Neural cell (in vitro differentiated cells): ENCODE data around the gene SETD5. TPM values are rescaled to one million over a fixed set of nuclear protein-coding genes. Genes with fewer than 3 reads are reported as not detected.

Source experiments
- H2AFZ ChIP-seq: fragments of 200-600, 300-800 bp; sonication (generic), shearing (Covaris generic); 2 replicates; pipeline ENCODE4 v1.6.0; 2014; ENCODE audit warnings: low read depth, mild to moderate bottlenecking, antibody characterized with exemption, low read length, moderate library complexity
- H3F3A ChIP-seq: fragments of 200-600 bp; shearing (Covaris generic); 2 replicates; pipeline ENCODE4 v1.6.1; 2016; ENCODE audit warnings: mild to moderate bottlenecking, moderate library complexity, mixed read lengths, antibody characterized with exemption, low read length; ENCODE audit not compliant: insufficient read depth, poor library complexity, severe bottlenecking
- H3K27ac ChIP-seq: fragments of 200-600, 300-800 bp; sonication (generic), shearing (Covaris generic); 2 replicates; pipeline ENCODE4 v1.5.1; 2014; ENCODE audit warnings: mild to moderate bottlenecking, low read length, moderate library complexity
- H3K27me3 ChIP-seq: fragments of 300-800, 200-600 bp; sonication (generic), shearing (Covaris generic); 2 replicates; pipeline ENCODE4 v1.6.0; 2014; ENCODE audit warnings: mild to moderate bottlenecking, low read depth, low read length, moderate library complexity; ENCODE audit not compliant: insufficient read depth
- H3K36me3 ChIP-seq: fragments of 300-800, 200-600 bp; sonication (generic), shearing (Covaris generic); 2 replicates; pipeline ENCODE4 v1.5.1; 2014; ENCODE audit warnings: mild to moderate bottlenecking, antibody characterized with exemption, low read length, moderate library complexity; ENCODE audit not compliant: insufficient read depth
- H3K4me2 ChIP-seq: fragments of 300-800, 200-600 bp; sonication (generic), shearing (Covaris generic); 2 replicates; pipeline ENCODE4 v1.6.0; 2014; ENCODE audit warnings: mild to moderate bottlenecking, low read length
- H3K4me3 ChIP-seq: fragments of 300-800, 200-600 bp; sonication (generic), shearing (Covaris generic); 2 replicates; pipeline ENCODE4 v1.5.1; 2014; ENCODE audit warnings: mild to moderate bottlenecking, low read length, moderate library complexity
- H3K79me2 ChIP-seq: fragments of 200-600 bp; shearing (Covaris generic); replicated peaks from 2 replicates; pipeline ENCODE4 v1.6.0; 2014; ENCODE audit warnings: mild to moderate bottlenecking, low read length, moderate library complexity; ENCODE audit not compliant: insufficient read depth
- H3K9ac ChIP-seq: fragments of 300-800, 200-600 bp; sonication (generic), shearing (Covaris generic); 2 replicates; pipeline ENCODE4 v1.6.1; 2016; ENCODE audit warnings: mild to moderate bottlenecking, low read length, mixed read lengths
- H3K9me2 ChIP-seq: fragments of 200-600 bp; shearing (Covaris generic); 2 replicates; pipeline ENCODE4 v1.6.1; 2016; ENCODE audit warnings: mild to moderate bottlenecking, low read length, mixed read lengths; ENCODE audit not compliant: insufficient read depth
- H3K9me3 ChIP-seq: fragments of 200-600, 300-800 bp; sonication (generic), shearing (Covaris generic); 2 replicates; pipeline ENCODE4 v1.6.1; 2016; ENCODE audit warnings: mild to moderate bottlenecking, mixed run types, low read length, moderate library complexity, mixed read lengths
- H4K20me1 ChIP-seq: fragments of 200-600 bp; shearing (Covaris generic); 2 replicates; pipeline ENCODE4 v1.6.1; 2016; ENCODE audit warnings: mild to moderate bottlenecking, mixed run types; ENCODE audit not compliant: insufficient read depth
- CTCF ChIP-seq: fragments of 450-650 bp; IDR thresholded peaks from 2 replicates; pipeline ENCODE4 v1.5.1; 2014; ENCODE audit warnings: antibody characterized with exemption, mild to moderate bottlenecking, moderate library complexity; ENCODE audit not compliant: poor library complexity, severe bottlenecking
- EP300 ChIP-seq: fragments of 450-650 bp; conservative IDR thresholded peaks from 2 replicates; pipeline ENCODE4 v1.6.1; 2014; ENCODE audit warnings: antibody characterized with exemption, mild to moderate bottlenecking, moderate library complexity; ENCODE audit not compliant: poor library complexity, severe bottlenecking
- EZH2 ChIP-seq: fragments of 200-600, 300-800 bp; shearing (Covaris generic), sonication (generic); IDR thresholded peaks from 2 replicates; pipeline ENCODE4 v1.6.1; 2014; ENCODE audit warnings: antibody characterized with exemption, low read length, borderline replicate concordance, mild to moderate bottlenecking; ENCODE audit not compliant: insufficient read depth, poor library complexity, severe bottlenecking
- MXI1 ChIP-seq: fragments of 450-650 bp; conservative IDR thresholded peaks from 2 replicates; pipeline ENCODE4 v1.6.1; 2014; ENCODE audit warnings: antibody characterized with exemption, mild to moderate bottlenecking; ENCODE audit not compliant: poor library complexity, severe bottlenecking
- POLR2AphosphoS5 ChIP-seq: IDR thresholded peaks from 2 replicates; pipeline ENCODE4 v1.6.1; 2012
- RAD21 ChIP-seq: fragments of 450-650 bp; conservative IDR thresholded peaks from 2 replicates; pipeline ENCODE4 v1.6.1; 2014; ENCODE audit warnings: antibody characterized with exemption, mild to moderate bottlenecking, moderate library complexity
- REST ChIP-seq: IDR thresholded peaks from 2 replicates; pipeline ENCODE4 v1.6.1; 2012; ENCODE audit warnings: borderline replicate concordance
- SMC3 ChIP-seq: fragments of 450-650 bp; conservative IDR thresholded peaks from 2 replicates; pipeline ENCODE4 v1.6.1; 2014; ENCODE audit warnings: antibody characterized with exemption, mild to moderate bottlenecking, moderate library complexity; ENCODE audit not compliant: poor library complexity
- TAF1 ChIP-seq: IDR thresholded peaks from 2 replicates; pipeline ENCODE4 v1.6.1; 2012; ENCODE audit warnings: low read depth
- polyA plus RNA-seq: library from polyadenylated mRNA; depleted of rRNA; stranded (reverse); fragments of >200 nt; gene quantifications from 2 replicates; pipeline ENCODE4 v1.2.3, GENCODE V29; 2014

SETD5 gene
- polyA plus RNA-seq, 1 donor from 2014 or later, result 38.0 TPM

DNA sequence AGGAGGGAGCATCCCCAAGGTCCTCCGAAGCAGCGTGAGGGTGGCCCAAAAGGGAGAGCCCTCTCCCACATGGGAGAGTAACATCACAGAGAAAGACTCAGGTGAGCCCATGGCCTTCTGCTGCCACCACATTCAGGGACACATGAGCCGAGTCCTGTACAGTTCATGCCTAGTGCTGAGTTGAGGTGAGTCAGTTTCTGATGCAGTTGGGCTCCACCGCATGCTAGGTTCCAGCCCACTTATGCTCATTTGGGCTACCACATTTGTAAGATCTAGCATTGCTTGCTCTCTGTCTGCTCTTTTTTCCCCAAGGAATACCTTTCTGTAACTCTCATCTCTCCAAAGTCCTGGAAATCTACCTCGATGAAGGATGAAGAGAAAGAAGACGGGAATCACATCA, 77.1 kb downstream of the SETD5 start:
- Histone ChIP-seq H3K9me2 (no peaks in the 10 kb centered on the region), H3K27me3 (no peaks in the 10 kb centered on the region), H3K36me3 (peaks cover 19% of the 10 kb centered on the region), H2AFZ (no peak overlapping the region), H3K4me3 (no peak overlapping the region), H3K4me2 (no peak overlapping the region), H4K20me1 (no peaks in the 10 kb centered on the region), H3K9ac (no peak overlapping the region), H3K9me3 (no peaks in the 10 kb centered on the region), H3K79me2 (no peaks in the 10 kb centered on the region), H3F3A (no peaks in the 10 kb centered on the region), H3K27ac (no peak overlapping the region)
- TF ChIP-seq EP300 (no peak), REST (no peak), TAF1 (no peak), EZH2 (no peak)

GRCh38 chr3:9476935-9477334, 79.5 kb downstream of the SETD5 start:
- Histone ChIP-seq H3K9me2 (no peaks in the 10 kb centered on the region), H3K9ac (no peak overlapping the region), H2AFZ (no peak overlapping the region), H3K79me2 (no peaks in the 10 kb centered on the region), H3K27me3 (no peaks in the 10 kb centered on the region), H4K20me1 (no peaks in the 10 kb centered on the region), H3K36me3 (peaks cover 11% of the 10 kb centered on the region), H3K27ac (no peak overlapping the region), H3F3A (no peaks in the 10 kb centered on the region), H3K4me2 (no peak overlapping the region), H3K9me3 (no peaks in the 10 kb centered on the region), H3K4me3 (no peak overlapping the region)
- no peak for TF ChIP-seq EZH2
- TF ChIP-seq EP300, result no peak
- no peak for TF ChIP-seq TAF1

DNA sequence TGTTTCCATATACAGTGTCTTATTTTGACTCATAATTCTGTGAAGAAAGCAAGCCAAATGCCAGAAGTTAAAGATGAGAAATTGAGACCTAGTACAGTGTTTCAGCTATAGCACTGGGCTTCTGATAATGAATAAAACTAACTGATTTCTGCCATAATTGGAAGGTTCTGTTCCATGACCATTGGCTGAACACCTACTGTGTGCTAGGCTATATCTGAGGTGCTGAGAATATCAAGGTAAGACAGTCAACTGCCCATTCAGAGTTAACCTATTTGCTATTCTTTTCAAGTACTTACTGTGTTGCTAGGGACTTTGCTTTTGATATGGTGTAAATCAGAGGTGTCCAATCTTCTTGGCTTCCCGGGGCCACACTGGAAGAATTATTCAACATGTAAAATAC, 82.8 kb downstream of the SETD5 start:
- H3F3A ChIP-seq, result no peaks in the 10 kb centered on the region
- no peak overlapping the region for H3K9ac ChIP-seq
- H2AFZ ChIP-seq, result no peak overlapping the region
- H3K9me2 ChIP-seq, result no peaks in the 10 kb centered on the region
- TF ChIP-seq EZH2 (no peak), POLR2AphosphoS5 (no peak)
- no peak overlapping the region for H3K27ac ChIP-seq
- no peak overlapping the region for H3K4me2 ChIP-seq
- no peaks in the 10 kb centered on the region for H3K79me2 ChIP-seq
- H3K9me3 ChIP-seq, result no peaks in the 10 kb centered on the region
- H4K20me1 ChIP-seq, result no peaks in the 10 kb centered on the region
- H3K36me3 ChIP-seq, result no peaks in the 10 kb centered on the region
- H3K4me3 ChIP-seq, result no peak overlapping the region
- no peaks in the 10 kb centered on the region for H3K27me3 ChIP-seq

DNA sequence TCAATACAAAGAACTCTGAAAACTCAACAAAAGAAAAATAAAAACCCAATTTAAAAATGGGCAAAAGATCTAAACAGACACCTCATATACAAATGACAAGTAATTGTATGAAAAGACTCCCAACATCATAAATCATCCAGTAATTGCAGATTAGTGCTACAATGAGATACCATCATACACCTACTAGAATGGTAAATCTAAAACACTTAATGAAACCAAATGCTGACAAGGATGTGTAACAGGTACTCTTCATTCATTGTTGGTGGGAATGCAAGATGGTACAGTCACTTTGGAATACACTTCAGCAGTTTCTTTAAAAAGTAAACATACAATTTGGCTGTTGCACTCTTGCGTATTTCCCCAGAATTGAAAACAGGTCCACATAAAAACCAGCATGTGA, 87.8 kb downstream of the SETD5 start:
- H3K9me2 ChIP-seq, result no peaks in the 10 kb centered on the region
- H3K9ac ChIP-seq, result no peak overlapping the region
- no peaks in the 10 kb centered on the region for H4K20me1 ChIP-seq
- no peaks in the 10 kb centered on the region for H3K27me3 ChIP-seq
- TF ChIP-seq MXI1 (no peak), RAD21 (no peak), REST (no peak), TAF1 (no peak), EP300 (no peak), CTCF (no peak), SMC3 (no peak), POLR2AphosphoS5 (no peak), EZH2 (no peak)
- no peaks in the 10 kb centered on the region for H3K9me3 ChIP-seq
- no peaks in the 10 kb centered on the region for H3K79me2 ChIP-seq
- H3F3A ChIP-seq, result no peaks in the 10 kb centered on the region
- no peaks in the 10 kb centered on the region for H3K36me3 ChIP-seq
- H3K27ac ChIP-seq, result no peak overlapping the region
- H3K4me3 ChIP-seq, result no peak overlapping the region
- no peak overlapping the region for H3K4me2 ChIP-seq
- H2AFZ ChIP-seq, result no peak overlapping the region
